SK-N-SH treated with all-trans-retinoic acid at 6 μM for 48 hours (cell line): ENCODE measurements around the gene PPP4R3C.
"Not testable (repeated sequence)": the region's sequence is repeated elsewhere in the genome, so short reads cannot be mapped to it uniquely, and the experiment has no call there.

ENCODE experiments used
- ATAC-seq: fragments of 200-7000 bp; cut with Tn5 transposase; 3 replicates; pipeline ENCODE4 v1.9.1; 2020; ENCODE audit warnings: mild to moderate bottlenecking, moderate library complexity
- ARNTL ChIP-seq: fragments of 450-650 bp; formaldehyde crosslinking; IDR thresholded peaks from 2 replicates; pipeline ENCODE4 v1.5.0; 2020; ENCODE audit warnings: low read depth, mild to moderate bottlenecking, moderate library complexity, borderline replicate concordance
- BACH2 ChIP-seq: fragments of 250-450 bp; sonication (Bioruptor Pico); IDR thresholded peaks from 2 replicates; pipeline ENCODE4 v1.9.0; 2021; ENCODE audit warnings: mild to moderate bottlenecking, borderline replicate concordance
- CSDC2 ChIP-seq: fragments of 250-450 bp; sonication (Bioruptor Pico); IDR thresholded peaks from 2 replicates; pipeline ENCODE4 v1.5.0; 2020; ENCODE audit warnings: mild to moderate bottlenecking, moderate library complexity
- ESRRG ChIP-seq: fragments of 250-450 bp; sonication (Bioruptor Pico); IDR thresholded peaks from 2 replicates; pipeline ENCODE4 v1.6.1; 2021; ENCODE audit warnings: mild to moderate bottlenecking
- ISL1 ChIP-seq: fragments of 250-450 bp; sonication (Bioruptor Pico); IDR thresholded peaks from 2 replicates; pipeline ENCODE4 v2.1.2; 2022; ENCODE audit warnings: mild to moderate bottlenecking, moderate library complexity
- OSR1 ChIP-seq: fragments of 250-450 bp; sonication (Bioruptor Pico); IDR thresholded peaks from 2 replicates; pipeline ENCODE4 v1.8.0; 2022; ENCODE audit warnings: moderate library complexity, mild to moderate bottlenecking, inconsistent platforms
- PPARA ChIP-seq: fragments of 250-450 bp; sonication (Bioruptor Pico); IDR thresholded peaks from 2 replicates; pipeline ENCODE4 v1.5.0; 2020; ENCODE audit warnings: mild to moderate bottlenecking, borderline replicate concordance
- SNAI2 ChIP-seq: fragments of 250-450 bp; sonication (Bioruptor Pico); IDR thresholded peaks from 2 replicates; pipeline ENCODE4 v1.5.0; 2020; ENCODE audit warnings: mild to moderate bottlenecking, moderate library complexity
- TOX ChIP-seq: fragments of 250-450 bp; sonication (Bioruptor Pico); IDR thresholded peaks from 2 replicates; pipeline ENCODE4 v1.8.0; 2021; ENCODE audit warnings: mild to moderate bottlenecking, moderate library complexity, borderline replicate concordance
- ZC3H10 ChIP-seq: fragments of 250-450 bp; sonication (Bioruptor Pico); IDR thresholded peaks from 2 replicates; pipeline ENCODE4 v1.5.1; 2021; ENCODE audit warnings: mild to moderate bottlenecking, moderate library complexity
- ZFP3 ChIP-seq: fragments of 250-450 bp; sonication (Bioruptor Pico); IDR thresholded peaks from 2 replicates; pipeline ENCODE4 v1.5.0; 2020; ENCODE audit warnings: mild to moderate bottlenecking, moderate library complexity
- ZNF565 ChIP-seq: fragments of 450-650 bp; formaldehyde crosslinking; conservative IDR thresholded peaks from 2 replicates; pipeline ENCODE4 v1.5.0; 2020; ENCODE audit warnings: low read depth, mild to moderate bottlenecking, moderate library complexity
- ZNF8 ChIP-seq: fragments of 450-650 bp; formaldehyde crosslinking; IDR thresholded peaks from 2 replicates; pipeline ENCODE4 v1.5.0; 2020; ENCODE audit warnings: mild to moderate bottlenecking, moderate library complexity
- TF ChIP-seq, protein P1 (sequence below): fragments of 250-450 bp; sonication (Bioruptor Pico); IDR thresholded peaks from 2 replicates; pipeline ENCODE4 v1.5.1; 2020; ENCODE audit warnings: low read depth, mild to moderate bottlenecking, moderate library complexity
- TF ChIP-seq, protein P2 (sequence below): fragments of 250-450 bp; sonication (Bioruptor Pico); IDR thresholded peaks from 2 replicates; pipeline ENCODE4 v1.8.0; 2020; ENCODE audit warnings: mild to moderate bottlenecking, moderate library complexity, borderline replicate concordance
- TF ChIP-seq, protein P3 (sequence below): fragments of 250-450 bp; sonication (Bioruptor Pico); IDR thresholded peaks from 2 replicates; pipeline ENCODE4 v1.5.0; 2020; ENCODE audit warnings: mild to moderate bottlenecking, moderate library complexity
- TF ChIP-seq, protein P4 (sequence below): fragments of 250-450 bp; sonication (Bioruptor Pico); IDR thresholded peaks from 2 replicates; pipeline ENCODE4 v1.8.0; 2021; ENCODE audit warnings: low read depth, mild to moderate bottlenecking, moderate library complexity, borderline replicate concordance

PPP4R3C gene

DNA sequence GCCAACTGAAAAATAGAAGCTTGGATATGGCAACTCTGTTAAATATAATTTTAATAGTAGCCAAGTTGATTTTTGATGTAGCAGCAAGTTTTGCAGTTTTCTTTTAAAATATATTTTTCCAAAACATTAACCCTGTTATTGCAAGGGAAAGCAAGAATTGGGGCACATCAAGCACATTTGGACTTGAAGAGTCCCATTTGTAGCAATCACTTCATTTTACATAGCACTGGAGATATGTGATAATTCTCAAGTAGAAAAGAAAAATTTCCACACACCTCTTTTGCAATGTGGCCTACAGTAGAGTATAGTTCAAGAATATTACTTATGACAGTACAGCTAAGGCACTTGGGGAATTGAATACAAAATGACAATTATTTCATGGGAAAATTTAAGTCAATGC is 1.9 kb upstream of the PPP4R3C start:
- no peak for TF ChIP-seq OSR1 (CRISPR knock-in tag)
- no peak for TF ChIP-seq PPARA
- TF ChIP-seq, protein P1, sequence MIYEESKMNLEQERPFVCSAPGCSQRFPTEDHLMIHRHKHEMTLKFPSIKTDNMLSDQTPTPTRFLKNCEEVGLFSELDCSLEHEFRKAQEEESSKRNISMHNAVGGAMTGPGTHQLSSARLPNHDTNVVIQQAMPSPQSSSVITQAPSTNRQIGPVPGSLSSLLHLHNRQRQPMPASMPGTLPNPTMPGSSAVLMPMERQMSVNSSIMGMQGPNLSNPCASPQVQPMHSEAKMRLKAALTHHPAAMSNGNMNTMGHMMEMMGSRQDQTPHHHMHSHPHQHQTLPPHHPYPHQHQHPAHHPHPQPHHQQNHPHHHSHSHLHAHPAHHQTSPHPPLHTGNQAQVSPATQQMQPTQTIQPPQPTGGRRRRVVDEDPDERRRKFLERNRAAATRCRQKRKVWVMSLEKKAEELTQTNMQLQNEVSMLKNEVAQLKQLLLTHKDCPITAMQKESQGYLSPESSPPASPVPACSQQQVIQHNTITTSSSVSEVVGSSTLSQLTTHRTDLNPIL (CRISPR knock-in tag) = no peak
- no peak for TF ChIP-seq TOX
- no peak for TF ChIP-seq ZNF565 (CRISPR knock-in tag)
- TF ChIP-seq BACH2 (CRISPR knock-in tag) = no peak
- no peak for ATAC-seq

DNA sequence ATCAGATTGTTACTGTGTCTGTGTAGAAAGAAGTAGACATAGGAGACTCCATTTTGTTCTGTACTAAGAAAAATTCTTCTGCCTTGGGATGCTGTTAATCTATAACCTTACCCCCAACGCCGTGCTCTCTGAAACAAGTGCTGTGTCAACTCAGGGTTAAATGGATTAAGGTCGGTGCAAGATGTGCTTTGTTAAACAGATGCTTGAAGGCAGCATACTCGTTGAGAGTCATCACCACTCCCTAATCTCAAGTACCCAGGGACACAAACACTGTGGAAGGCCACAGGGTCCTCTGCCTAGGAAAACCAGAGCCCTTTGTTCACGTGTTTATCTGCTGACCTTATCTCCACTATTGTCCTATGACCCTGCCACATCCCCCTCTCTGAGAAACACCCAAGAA is 4.0 kb downstream of the PPP4R3C start:
- not testable (repeated sequence) for ATAC-seq

DNA sequence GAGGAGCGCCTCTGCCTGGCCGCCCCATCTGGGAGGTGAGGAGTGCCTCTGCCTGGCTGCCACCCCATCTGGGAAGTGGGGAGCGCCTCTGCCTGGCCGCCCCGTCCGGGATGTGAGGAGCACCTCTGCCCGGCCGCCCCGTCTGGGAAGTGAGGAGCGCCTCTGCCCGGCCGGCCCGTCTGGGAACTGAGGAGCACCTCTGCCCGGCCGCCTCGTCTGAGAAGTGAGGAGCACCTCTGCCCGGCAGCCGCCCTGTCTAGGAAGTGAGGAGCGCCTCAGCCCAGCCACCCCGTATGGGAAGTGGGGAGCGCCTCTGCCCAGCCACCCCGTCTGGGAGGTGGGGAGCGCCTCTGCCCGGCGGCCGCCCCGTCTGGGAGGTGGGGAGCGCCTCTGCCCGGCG is 4.6 kb downstream of the PPP4R3C start:
- not testable (repeated sequence) for ATAC-seq

DNA sequence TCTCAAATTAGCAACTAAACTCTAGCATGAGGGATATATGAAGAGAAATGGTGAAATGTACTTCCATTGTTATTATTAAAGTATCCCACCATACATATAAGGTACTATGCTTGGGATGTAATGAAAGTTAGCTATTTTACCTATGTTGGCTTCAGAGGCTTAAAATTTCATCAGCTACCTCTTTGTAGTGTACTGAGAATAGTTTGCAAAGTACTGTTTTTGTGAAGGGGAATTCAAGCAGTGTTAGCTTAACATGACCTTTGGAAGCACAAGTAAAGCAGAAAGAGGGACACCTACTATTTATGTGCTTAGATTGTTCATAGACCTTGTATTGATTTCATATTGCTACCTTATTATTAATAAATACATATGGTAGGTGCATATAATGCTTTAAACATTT is 11.8 kb downstream of the PPP4R3C start:
- ATAC-seq = no peak
- TF ChIP-seq, protein P2, sequence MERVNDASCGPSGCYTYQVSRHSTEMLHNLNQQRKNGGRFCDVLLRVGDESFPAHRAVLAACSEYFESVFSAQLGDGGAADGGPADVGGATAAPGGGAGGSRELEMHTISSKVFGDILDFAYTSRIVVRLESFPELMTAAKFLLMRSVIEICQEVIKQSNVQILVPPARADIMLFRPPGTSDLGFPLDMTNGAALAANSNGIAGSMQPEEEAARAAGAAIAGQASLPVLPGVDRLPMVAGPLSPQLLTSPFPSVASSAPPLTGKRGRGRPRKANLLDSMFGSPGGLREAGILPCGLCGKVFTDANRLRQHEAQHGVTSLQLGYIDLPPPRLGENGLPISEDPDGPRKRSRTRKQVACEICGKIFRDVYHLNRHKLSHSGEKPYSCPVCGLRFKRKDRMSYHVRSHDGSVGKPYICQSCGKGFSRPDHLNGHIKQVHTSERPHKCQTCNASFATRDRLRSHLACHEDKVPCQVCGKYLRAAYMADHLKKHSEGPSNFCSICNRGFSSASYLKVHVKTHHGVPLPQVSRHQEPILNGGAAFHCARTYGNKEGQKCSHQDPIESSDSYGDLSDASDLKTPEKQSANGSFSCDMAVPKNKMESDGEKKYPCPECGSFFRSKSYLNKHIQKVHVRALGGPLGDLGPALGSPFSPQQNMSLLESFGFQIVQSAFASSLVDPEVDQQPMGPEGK (CRISPR knock-in tag) = no peak
- no peak for TF ChIP-seq OSR1 (CRISPR knock-in tag)
- no peak for TF ChIP-seq ESRRG (CRISPR knock-in tag)
- no peak for TF ChIP-seq SNAI2 (CRISPR knock-in tag)
- no peak for TF ChIP-seq ZFP3
- no peak for TF ChIP-seq PPARA
- TF ChIP-seq, protein P3, sequence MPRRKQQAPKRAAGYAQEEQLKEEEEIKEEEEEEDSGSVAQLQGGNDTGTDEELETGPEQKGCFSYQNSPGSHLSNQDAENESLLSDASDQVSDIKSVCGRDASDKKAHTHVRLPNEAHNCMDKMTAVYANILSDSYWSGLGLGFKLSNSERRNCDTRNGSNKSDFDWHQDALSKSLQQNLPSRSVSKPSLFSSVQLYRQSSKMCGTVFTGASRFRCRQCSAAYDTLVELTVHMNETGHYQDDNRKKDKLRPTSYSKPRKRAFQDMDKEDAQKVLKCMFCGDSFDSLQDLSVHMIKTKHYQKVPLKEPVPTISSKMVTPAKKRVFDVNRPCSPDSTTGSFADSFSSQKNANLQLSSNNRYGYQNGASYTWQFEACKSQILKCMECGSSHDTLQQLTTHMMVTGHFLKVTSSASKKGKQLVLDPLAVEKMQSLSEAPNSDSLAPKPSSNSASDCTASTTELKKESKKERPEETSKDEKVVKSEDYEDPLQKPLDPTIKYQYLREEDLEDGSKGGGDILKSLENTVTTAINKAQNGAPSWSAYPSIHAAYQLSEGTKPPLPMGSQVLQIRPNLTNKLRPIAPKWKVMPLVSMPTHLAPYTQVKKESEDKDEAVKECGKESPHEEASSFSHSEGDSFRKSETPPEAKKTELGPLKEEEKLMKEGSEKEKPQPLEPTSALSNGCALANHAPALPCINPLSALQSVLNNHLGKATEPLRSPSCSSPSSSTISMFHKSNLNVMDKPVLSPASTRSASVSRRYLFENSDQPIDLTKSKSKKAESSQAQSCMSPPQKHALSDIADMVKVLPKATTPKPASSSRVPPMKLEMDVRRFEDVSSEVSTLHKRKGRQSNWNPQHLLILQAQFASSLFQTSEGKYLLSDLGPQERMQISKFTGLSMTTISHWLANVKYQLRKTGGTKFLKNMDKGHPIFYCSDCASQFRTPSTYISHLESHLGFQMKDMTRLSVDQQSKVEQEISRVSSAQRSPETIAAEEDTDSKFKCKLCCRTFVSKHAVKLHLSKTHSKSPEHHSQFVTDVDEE (CRISPR knock-in tag) = no peak
- TF ChIP-seq ISL1 (CRISPR knock-in tag) = no peak
- TF ChIP-seq ARNTL = no peak
- TF ChIP-seq, all 23 proteins: peak for 0

DNA sequence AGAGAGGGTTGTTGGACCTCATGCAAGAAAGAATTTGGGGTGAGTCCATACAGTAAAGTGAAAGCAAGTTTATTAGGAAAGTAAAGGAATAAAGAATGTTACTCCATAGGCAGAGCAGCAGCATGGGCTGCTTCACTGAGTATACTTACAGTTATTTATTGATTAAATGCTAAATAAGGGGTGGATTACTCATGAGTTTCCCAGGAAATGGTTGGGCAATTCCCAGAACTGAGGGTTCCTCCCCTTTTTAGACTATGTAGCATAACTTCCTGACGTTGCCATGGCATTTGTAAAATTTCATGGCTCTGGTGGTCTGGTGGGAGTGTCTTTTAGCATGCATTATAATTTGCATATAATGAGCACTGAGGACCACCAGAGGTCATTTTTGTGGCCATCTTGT is 16.7 kb downstream of the PPP4R3C start:
- TF ChIP-seq ESRRG (CRISPR knock-in tag) = no peak
- no peak for TF ChIP-seq ZFP3
- no peak for TF ChIP-seq ZNF8 (CRISPR knock-in tag)
- TF ChIP-seq ZC3H10 (CRISPR knock-in tag) = no peak
- TF ChIP-seq SNAI2 (CRISPR knock-in tag) = no peak
- no peak for TF ChIP-seq ARNTL
- ATAC-seq = no peak

DNA sequence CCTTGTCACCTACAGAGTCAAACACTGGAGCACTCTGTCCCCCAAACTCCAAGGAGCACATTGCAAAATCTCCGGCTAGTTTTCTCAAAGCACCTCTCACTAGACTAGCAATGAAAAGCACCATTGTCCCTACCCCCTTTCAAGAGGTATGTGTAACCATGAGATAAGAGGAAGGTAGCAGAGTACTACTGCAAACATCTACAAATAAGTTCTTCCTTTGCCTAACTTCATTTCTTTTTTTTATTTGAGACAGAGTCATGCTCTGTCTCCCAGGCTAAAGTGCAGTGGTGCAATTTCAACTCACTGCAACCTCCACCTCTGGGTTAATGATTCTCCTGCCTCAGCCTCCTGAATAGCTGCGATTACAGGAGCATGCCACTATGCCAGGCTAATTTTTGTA is 17.7 kb downstream of the PPP4R3C start:
- TF ChIP-seq ZC3H10 (CRISPR knock-in tag) (no peak), SNAI2 (CRISPR knock-in tag) (no peak), CSDC2 (no peak), ZNF565 (CRISPR knock-in tag) (no peak), ISL1 (CRISPR knock-in tag) (no peak)
- TF ChIP-seq, protein P1 (CRISPR knock-in tag) = no peak
- TF ChIP-seq, protein P4, sequence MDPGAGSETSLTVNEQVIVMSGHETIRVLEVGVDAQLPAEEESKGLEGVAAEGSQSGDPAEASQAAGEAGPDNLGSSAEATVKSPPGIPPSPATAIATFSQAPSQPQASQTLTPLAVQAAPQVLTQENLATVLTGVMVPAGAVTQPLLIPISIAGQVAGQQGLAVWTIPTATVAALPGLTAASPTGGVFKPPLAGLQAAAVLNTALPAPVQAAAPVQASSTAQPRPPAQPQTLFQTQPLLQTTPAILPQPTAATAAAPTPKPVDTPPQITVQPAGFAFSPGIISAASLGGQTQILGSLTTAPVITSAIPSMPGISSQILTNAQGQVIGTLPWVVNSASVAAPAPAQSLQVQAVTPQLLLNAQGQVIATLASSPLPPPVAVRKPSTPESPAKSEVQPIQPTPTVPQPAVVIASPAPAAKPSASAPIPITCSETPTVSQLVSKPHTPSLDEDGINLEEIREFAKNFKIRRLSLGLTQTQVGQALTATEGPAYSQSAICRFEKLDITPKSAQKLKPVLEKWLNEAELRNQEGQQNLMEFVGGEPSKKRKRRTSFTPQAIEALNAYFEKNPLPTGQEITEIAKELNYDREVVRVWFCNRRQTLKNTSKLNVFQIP = no peak
- ATAC-seq = no peak
